IPS-18c (cell line): ENCODE measurements around the gene LCN12.

Experiments
- H3K4me3 ChIP-seq: 2 replicates; pipeline ENCODE4 v1.7.0; 2013; ENCODE audit warnings: low read depth, mild to moderate bottlenecking, low read length, moderate library complexity; ENCODE audit not compliant: insufficient read depth
- H3K9me3 ChIP-seq: one replicate; pipeline ENCODE4 v1.6.1; 2013; ENCODE audit warnings: mild to moderate bottlenecking, low read length, moderate library complexity; ENCODE audit not compliant: control insufficient read depth, insufficient read depth

The LCN12 gene

GRCh38 chr9:136974817-136975535, 22.9 kb downstream of the LCN12 start:
- Histone ChIP-seq H3K4me3 (no peak overlapping the region), H3K9me3 (peaks cover 2% of the 10 kb centered on the region)

DNA sequence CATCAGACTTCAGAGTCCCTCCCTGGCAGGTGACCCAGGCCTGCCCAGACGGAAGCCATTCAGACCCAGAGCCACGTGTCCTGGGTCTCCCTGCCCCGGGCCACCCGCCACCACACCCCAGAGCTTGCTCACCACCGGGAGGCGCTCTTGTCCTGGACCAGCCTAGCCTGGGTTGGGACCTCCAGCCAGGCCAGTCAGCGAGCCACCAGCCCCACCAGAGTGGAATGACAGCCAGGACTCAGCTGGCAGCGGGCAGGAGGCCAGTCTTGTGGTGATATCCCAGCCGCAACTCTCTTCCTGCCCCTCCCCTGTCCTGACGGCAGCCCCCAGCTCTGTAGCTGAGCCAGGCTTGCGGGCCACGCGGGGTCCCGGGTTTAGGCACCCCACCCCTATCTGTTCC, 23.6 kb downstream of the LCN12 start:
- peaks cover 2% of the 10 kb centered on the region for H3K9me3 ChIP-seq
- H3K4me3 ChIP-seq: no peak overlapping the region

DNA sequence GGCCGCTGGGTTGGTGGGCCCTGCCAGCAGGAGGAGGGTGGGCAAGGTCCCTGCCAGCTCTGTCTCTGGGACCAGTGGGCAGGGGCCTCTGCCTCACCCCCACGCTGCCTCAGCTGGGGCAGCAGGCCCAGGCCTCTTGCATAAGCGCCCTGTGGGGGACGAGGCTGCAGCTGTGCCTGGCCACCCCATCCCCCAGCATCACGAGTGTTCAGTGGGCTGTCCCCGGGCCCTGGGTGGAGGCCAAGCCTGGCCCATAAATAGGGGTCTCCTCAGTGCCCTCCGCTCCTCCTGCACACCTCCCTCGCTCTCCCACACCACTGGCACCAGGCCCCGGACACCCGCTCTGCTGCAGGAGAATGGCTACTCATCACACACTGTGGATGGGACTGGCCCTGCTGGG, 25.1 kb downstream of the LCN12 start, which contains the start of gene PTGDS:
Gene PTGDS, plus strand, starts transcription at position 282 of the 400 bp plus-strand sequence. Its CDS starts 75 bp downstream, at position 357.
- peaks cover 2% of the 10 kb centered on the region for H3K9me3 ChIP-seq
- H3K4me3 ChIP-seq: peak within 1 kb of the TSS; percentile 61

- Histone ChIP-seq H3K9me3 (peaks cover 2% of the 10 kb centered on the region), H3K4me3 (peak overlapping the region; percentile 61)
Observed at GRCh38 chr9:136977649-136978072, 25.6 kb downstream of the LCN12 start.

GRCh38 chr9:136978073-136978864, 26.2 kb downstream of the LCN12 start:
- peak overlapping the region; percentile 61 for H3K4me3 ChIP-seq
- peaks cover 2% of the 10 kb centered on the region for H3K9me3 ChIP-seq

- Histone ChIP-seq H3K4me3 (peak overlapping the region; percentile 31; the same call in 1 of the 2 replicates), H3K9me3 (peaks cover 2% of the 10 kb centered on the region)
Observed at GRCh38 chr9:136978865-136979544, 26.9 kb downstream of the LCN12 start.

DNA sequence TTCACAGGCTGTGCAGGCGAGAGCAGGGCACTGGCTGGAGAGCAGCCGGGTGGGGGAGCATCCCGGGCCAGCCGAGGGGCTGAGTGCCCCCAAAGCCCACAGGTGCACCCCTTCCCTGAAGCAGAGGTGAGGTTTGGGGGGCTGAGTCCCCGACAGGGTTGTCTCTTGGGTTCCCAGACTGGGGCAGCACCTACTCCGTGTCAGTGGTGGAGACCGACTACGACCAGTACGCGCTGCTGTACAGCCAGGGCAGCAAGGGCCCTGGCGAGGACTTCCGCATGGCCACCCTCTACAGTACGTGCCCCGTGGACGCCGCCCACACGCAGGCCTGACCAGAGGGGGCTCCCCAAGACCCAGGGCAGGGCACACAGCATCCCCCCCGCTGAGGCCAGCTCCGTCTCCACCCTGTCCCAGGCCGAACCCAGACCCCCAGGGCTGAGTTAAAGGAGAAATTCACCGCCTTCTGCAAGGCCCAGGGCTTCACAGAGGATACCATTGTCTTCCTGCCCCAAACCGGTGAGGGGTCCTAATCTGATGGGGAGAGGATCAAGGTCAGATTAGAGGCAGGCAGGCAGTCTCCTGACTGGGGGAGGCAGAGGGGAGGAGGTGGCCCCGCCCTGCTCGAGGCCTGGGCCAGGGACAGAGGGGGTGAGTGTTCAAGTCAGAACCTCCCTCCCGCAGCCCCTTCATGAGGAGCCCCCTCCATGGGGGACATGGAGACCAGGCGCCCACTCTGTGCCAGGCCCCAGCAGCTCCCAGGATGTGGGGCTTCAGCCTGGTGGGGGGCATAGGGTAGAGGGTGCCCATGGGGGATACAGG, 27.9 kb downstream of the LCN12 start:
- no peak overlapping the region for H3K4me3 ChIP-seq

GRCh38 chr9:136980669-136981478, 28.8 kb downstream of the LCN12 start:
- no peak overlapping the region for H3K4me3 ChIP-seq

More for the DNA sequence above, 27.9 kb downstream of the LCN12 start:
- H3K9me3 ChIP-seq: no peaks in the 10 kb centered on the region

DNA sequence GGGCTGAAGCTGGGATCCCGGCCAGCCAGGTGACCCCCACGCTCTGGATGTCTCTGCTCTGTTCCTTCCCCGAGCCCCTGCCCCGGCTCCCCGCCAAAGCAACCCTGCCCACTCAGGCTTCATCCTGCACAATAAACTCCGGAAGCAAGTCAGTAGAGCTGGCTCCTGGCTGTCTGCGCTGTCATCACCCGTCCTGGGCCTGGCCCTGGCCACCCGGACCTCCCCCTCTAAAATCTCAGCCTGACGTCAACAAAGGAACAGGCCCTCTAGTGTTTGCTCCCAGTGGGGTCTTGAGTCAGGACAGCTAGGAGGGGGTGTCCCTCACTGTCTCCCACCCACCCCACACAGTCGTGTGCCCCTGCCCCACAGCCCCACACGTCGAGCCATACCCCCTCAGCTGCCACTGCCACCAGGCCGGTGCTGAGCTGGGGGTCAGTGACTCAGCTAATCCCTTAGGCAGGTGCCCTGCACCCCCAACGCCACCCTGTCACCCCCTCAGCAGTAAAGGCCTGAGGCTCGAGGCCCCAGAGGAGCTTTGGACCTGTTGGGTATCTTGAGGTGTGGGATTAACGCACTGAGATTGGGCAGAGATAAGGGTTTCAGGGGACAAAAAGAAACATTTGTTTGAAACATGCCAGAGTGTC, 29.6 kb downstream of the LCN12 start:
- H3K9me3 ChIP-seq: no peaks in the 10 kb centered on the region
- H3K4me3 ChIP-seq: no peak overlapping the region

More at GRCh38 chr9:136980669-136981478, 28.8 kb downstream of the LCN12 start:
- H3K9me3 ChIP-seq: no peaks in the 10 kb centered on the region

- no peaks in the 10 kb centered on the region for H3K9me3 ChIP-seq
- no peak within 1 kb of the TSS for H3K4me3 ChIP-seq
Observed at GRCh38 chr9:136982232-136983051, 30.4 kb downstream of the LCN12 start, which contains the start of gene LCNL1. TSS of gene LCNL1 (plus strand) at chr9:136982993. CDS start at chr9:136983587, 594 bp downstream.

- Histone ChIP-seq H3K4me3 (no peak overlapping the region), H3K9me3 (no peaks in the 10 kb centered on the region)
Observed at GRCh38 chr9:136983167-136983566, 31.1 kb downstream of the LCN12 start.

DNA sequence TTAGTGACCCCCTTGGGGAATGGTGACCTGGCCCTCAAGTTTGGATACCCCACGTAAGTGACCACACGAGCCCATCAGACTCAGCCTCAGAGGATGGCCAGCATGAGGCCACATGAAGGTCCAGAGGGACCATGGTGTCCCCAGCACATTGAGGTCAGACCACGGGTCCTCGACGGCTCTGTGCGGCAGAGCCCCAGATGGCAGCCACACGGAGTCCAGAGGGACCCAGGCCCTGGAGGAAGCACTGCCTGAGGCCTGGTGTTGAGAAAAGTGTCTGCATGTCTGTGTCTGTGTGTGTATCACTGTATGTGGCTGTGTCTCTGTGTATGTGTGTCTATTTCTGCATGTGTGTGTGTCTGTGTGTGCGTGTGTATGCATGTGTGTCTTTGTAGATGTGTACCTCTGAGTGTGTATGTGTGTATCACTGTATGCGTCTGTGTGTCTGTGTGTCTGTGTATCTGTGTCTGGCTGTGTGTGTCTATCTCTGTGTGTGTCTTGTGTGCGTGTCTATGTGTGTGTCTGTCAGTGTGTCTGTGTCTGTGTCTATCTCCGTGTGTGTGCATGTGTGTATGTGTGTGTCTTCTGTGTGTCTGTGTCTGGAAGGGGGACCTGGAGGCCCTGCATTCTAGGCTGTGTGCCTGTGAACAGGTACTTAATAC, 31.7 kb downstream of the LCN12 start:
- H3K9me3 ChIP-seq: no peaks in the 10 kb centered on the region
- no peak overlapping the region for H3K4me3 ChIP-seq

GRCh38 chr9:136984464-136985026, 32.5 kb downstream of the LCN12 start:
- H3K4me3 ChIP-seq: no peak overlapping the region

GRCh38 chr9:136985027-136985602, 33.0 kb downstream of the LCN12 start:
- no peak overlapping the region for H3K4me3 ChIP-seq

More at GRCh38 chr9:136984464-136985026, 32.5 kb downstream of the LCN12 start:
- H3K9me3 ChIP-seq: no peaks in the 10 kb centered on the region

More at GRCh38 chr9:136985027-136985602, 33.0 kb downstream of the LCN12 start:
- no peaks in the 10 kb centered on the region for H3K9me3 ChIP-seq
